Measurements from ENCODE around the gene NUMB. TPM values are rescaled to one million over a fixed set of nuclear protein-coding genes. Genes with fewer than 3 reads are reported as not detected.

NUMB gene
- total and polyA plus RNA-seq, 2 of the 4 experiments (the other 2 are of a cell fraction), result 45.9 to 114 TPM

DNA sequence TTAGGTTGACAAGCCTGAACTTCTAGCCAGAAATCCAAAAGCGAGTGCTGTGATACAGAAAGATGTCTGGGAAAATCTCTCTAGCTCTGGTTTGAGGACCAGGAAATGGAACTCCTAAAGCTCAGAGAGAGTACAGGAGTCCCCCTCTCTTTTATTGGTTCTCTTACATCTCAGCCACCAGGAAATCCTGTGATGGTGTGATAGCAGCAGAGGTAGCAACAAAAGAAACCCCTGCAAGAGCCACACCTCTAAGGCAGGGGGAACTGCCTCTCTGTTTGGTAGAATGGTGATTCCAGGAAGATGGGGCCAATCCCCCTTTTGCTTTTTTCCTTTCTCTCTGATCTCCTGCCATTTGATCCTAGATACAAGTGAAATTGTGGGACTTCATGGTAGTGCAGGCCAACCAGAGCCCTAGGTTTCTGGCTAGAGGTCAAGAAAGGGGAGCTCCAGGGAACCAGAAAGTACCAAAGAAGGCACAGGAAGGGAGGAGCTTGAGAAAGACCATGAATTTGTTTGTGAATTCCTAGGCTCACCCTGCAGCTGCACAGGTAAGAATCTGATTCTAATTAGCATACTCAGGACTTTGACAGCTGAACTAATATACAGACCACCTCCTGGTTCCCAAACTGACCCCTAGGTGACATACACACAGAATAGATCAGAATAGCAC is 132.6 kb downstream of the NUMB start:
- Histone ChIP-seq H4K8ac (ENCODE audit: low read depth in 2 of 2, low read length in 2 of 2) (no peak overlapping the region), H3K4me2 (ENCODE audit: low read depth, low read length) (no peak overlapping the region), H2AK9ac (replicated peaks; ENCODE audit: low read depth, low read length, poor library complexity) (no peak overlapping the region), H2BK20ac (ENCODE audit: low read depth, low read length) (no peak overlapping the region), H3K9ac (ENCODE audit: low read depth, low read length) (no peak overlapping the region), H3K9me3 (ENCODE audit: control insufficient read depth, insufficient read depth, low read length) (no peaks in the 10 kb centered on the region), H2BK120ac (ENCODE audit: low read depth, low read length) (no peak overlapping the region), H2BK15ac (ENCODE audit: low read depth, low read length) (no peak overlapping the region), H3K9me1 (ENCODE audit: insufficient read depth, low read length) (peaks cover 12% of the 10 kb centered on the region), H2BK5ac (ENCODE audit: low read depth, low read length, poor library complexity, severe bottlenecking) (no peak overlapping the region), H2AFZ (replicated peaks; ENCODE audit: low read length, poor library complexity) (no peak overlapping the region), H3K18ac (ENCODE audit: low read depth, low read length) (no peak overlapping the region), H3K79me1 (ENCODE audit: low read depth in 1 of 2, low read length in 2 of 2) (peaks cover 37 to 54% of the 10 kb centered on the region in 2 experiments), H3K23ac (ENCODE audit: low read depth, low read length) (no peak overlapping the region), H3K27ac (ENCODE audit: insufficient read depth, low read length) (no peak overlapping the region), H3K56ac (ENCODE audit: extremely low read depth, insufficient read depth, low read length) (no peak overlapping the region), H4K5ac (ENCODE audit: low read depth, low read length) (no peak overlapping the region), H4K20me1 (ENCODE audit: insufficient read depth, low read length) (peaks cover 22% of the 10 kb centered on the region; the same call in 1 of the 2 replicates), H3K27me3 (ENCODE audit: control insufficient read depth, insufficient read depth, low read length) (no peaks in the 10 kb centered on the region), H2AK5ac (ENCODE audit: low read depth, low read length) (no peak overlapping the region), H3K36me3 (ENCODE audit: control insufficient read depth, insufficient read depth, low read length) (peaks cover 2% of the 10 kb centered on the region; the same call in 1 of the 2 replicates), H3K14ac (replicated peaks; ENCODE audit: low read depth, low read length) (no peak overlapping the region), H4K91ac (ENCODE audit: insufficient read depth, low read depth, low read length) (no peak overlapping the region), H3K4me1 (ENCODE audit: control insufficient read depth, insufficient read depth, low read length) (peaks cover 2% of the 10 kb centered on the region), H3K4ac (ENCODE audit: low read depth, low read length) (no peak overlapping the region), H3K4me3 (ENCODE audit: insufficient read depth, low read depth, low read length) (no peak overlapping the region)
- CTCF ChIA-PET, result no interaction called here
- in situ Hi-C loops (cut with MboI; ENCODE audit: low sequenced_read_pairs), result no loop called here
- intact Hi-C loops (cut with micrococcal nuclease), result no loop called here
- no peak for ATAC-seq (ENCODE audit: low read depth)
- no peak for DNase-seq
- WGBS, 2 experiments (ENCODE audit: extremely low coverage in 2 of 2, insufficient read length in 1 of 2), result no CpG with 5 or more reads among the region's 1 CpG
- POLR2A ChIA-PET (ENCODE audit: unreplicated experiment), result interaction anchor here (0.6 kb wide), 1 partner anchor 134 kb away, joined by 6 read pairs; no protein-coding TSS in a partner anchor
- dilution Hi-C loops (cut with HindIII; ENCODE audit: low sequenced_read_pairs, unreplicated experiment), result no loop called here
- TF ChIP-seq USF2 (IDR thresholded peaks at IDR 0.05; ENCODE audit: low read depth, low read length), result no peak
- BruUV-seq (replicated peaks), result no TSS peak

Measured in IMR-90 (cell line).